ENCODE measurements around the gene STK10.

- TF ChIP-seq CTCF (IDR thresholded peaks at IDR 0.05) (no peak), EZH2 (IDR thresholded peaks at IDR 0.05; ENCODE audit: borderline replicate concordance, insufficient read depth, low read depth, low read length, poor library complexity, severe bottlenecking) (no peak)
Measured at GRCh38 chr5:172051643-172052339, 136.2 kb downstream of the STK10 start.
